Gastroesophageal sphincter (tissue), 4 donors: Measurements from ENCODE around the gene RCOR3. TPM values are rescaled to one million over a fixed set of nuclear protein-coding genes. Genes with fewer than 3 reads are reported as not detected.

Experiments used
- ATAC-seq: fragments of 150-250 bp; one replicate; pipeline ENCODE4 v1.9.1; 2016; ENCODE audit warnings: mild to moderate bottlenecking, moderate library complexity
- H3K27ac ChIP-seq, 4 donors: fragments of 200-600 bp; sonication (generic) in 3 of 4; 1 replicate in 3 of 4; 2 replicates in 1 of 4; pipeline ENCODE4 v1.5.1; 2016 to 2019
- H3K27me3 ChIP-seq: fragments of 200-600 bp; sonication (generic); one replicate; pipeline ENCODE4 v1.5.1; 2019
- H3K36me3 ChIP-seq, 2 donors: fragments of 200-600 bp; sonication (generic); one replicate each; pipeline ENCODE4 v1.5.1; 2019; ENCODE audit warnings: control low read depth in 1 of 2
- H3K4me1 ChIP-seq, 3 donors: fragments of 200-600 bp; sonication (generic); 1 replicate in 2 of 3; 2 replicates in 1 of 3; pipeline ENCODE4 v1.5.1; 2016 to 2019; ENCODE audit warnings: control low read depth in 2 of 3
- H3K4me3 ChIP-seq, 2 donors: fragments of 200-600 bp; sonication (generic); one replicate each; pipeline ENCODE4 v1.5.1; 2019; ENCODE audit warnings: mild to moderate bottlenecking in 1 of 2, moderate library complexity in 1 of 2
- H3K9me3 ChIP-seq, 3 donors: fragments of 200-600 bp; sonication (generic); one replicate each; pipeline ENCODE4 v1.5.1; 2017 to 2019; ENCODE audit warnings: control low read depth in 2 of 3
- EP300 ChIP-seq: sonication (generic); formaldehyde crosslinking; IDR thresholded peaks from one replicate; pipeline ENCODE4 v1.6.1; 2017; ENCODE audit warnings: antibody characterized with exemption, mild to moderate bottlenecking
- POLR2A ChIP-seq, 2 donors: fragments of 450-650 bp; IDR thresholded peaks; one replicate each; pipeline ENCODE4 v1.6.1; 2017; ENCODE audit warnings: antibody characterized with exemption in 2 of 2, mild to moderate bottlenecking in 2 of 2, moderate library complexity in 1 of 2
- POLR2AphosphoS5 ChIP-seq: sonication (generic); formaldehyde crosslinking; IDR thresholded peaks from one replicate; pipeline ENCODE4 v1.6.1; 2017; ENCODE audit warnings: antibody characterized with exemption
- WGBS, 2 donors: methylation state at CpG; one replicate each; pipeline ENCODE4 v1.1.5; 2018; ENCODE audit warnings: low coverage in 1 of 2; 5-methylcytosine and 5-hydroxymethylcytosine counted together
- total RNA-seq, 4 donors: library from RNA; depleted of rRNA; stranded (reverse); fragments of >200 nt; gene quantifications; one replicate each; pipeline ENCODE4 v1.1.0, GENCODE V29; 2016
- TF ChIP-seq, protein P1 (sequence below), 4 experiments: fragments of 200-600 bp in 2 of 4; fragments of 450-650 bp in 2 of 4; sonication (generic) in 1 of 4; IDR thresholded peaks; one replicate each; pipeline ENCODE4 v1.5.1; 2017 to 2019; ENCODE audit warnings: antibody characterized with exemption in 4 of 4, mild to moderate bottlenecking in 2 of 4, moderate library complexity in 2 of 4

The RCOR3 gene
- total RNA-seq, 4 donors from 2014 or later = 25.5 to 63.8 (median 36.8) TPM

DNA sequence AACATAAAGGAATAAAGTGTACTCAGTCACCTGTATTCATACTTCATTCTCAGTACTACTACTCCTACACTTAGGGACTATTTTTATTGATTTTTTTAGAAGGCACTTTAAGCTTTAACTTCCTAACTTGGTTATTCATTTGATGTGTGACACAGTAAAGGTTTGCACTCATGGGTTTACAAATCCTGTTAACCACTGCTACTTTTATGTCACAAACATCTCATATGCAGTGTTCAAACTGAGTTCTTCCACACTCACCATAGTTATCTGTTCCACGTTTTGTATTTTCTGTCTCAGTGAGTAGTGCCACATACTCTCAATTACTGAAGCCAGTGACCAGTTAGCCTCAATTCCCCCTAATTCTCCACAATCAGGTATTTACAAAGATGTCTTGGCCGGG lies 33.2 kb downstream of the RCOR3 start:
- Histone ChIP-seq H3K27ac (no peak overlapping the region), H3K9me3 (no peaks in the 10 kb centered on the region), H3K4me1 (peaks cover 0 to under 1% (median 0%) of the 10 kb centered on the region in 3 donors), H3K4me3 (no peak overlapping the region), H3K36me3 (peaks cover 19 to 90% of the 10 kb centered on the region in 2 donors), H3K27me3 (no peaks in the 10 kb centered on the region)
- WGBS, 2 donors = 82% methylated on average over 2 of the region's 2 CpGs; no CpG with 5 or more reads in 1 of the 2 donors
- TF ChIP-seq, protein P1, sequence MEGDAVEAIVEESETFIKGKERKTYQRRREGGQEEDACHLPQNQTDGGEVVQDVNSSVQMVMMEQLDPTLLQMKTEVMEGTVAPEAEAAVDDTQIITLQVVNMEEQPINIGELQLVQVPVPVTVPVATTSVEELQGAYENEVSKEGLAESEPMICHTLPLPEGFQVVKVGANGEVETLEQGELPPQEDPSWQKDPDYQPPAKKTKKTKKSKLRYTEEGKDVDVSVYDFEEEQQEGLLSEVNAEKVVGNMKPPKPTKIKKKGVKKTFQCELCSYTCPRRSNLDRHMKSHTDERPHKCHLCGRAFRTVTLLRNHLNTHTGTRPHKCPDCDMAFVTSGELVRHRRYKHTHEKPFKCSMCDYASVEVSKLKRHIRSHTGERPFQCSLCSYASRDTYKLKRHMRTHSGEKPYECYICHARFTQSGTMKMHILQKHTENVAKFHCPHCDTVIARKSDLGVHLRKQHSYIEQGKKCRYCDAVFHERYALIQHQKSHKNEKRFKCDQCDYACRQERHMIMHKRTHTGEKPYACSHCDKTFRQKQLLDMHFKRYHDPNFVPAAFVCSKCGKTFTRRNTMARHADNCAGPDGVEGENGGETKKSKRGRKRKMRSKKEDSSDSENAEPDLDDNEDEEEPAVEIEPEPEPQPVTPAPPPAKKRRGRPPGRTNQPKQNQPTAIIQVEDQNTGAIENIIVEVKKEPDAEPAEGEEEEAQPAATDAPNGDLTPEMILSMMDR (IDR thresholded peaks at IDR 0.05) = no peak
- no peak for TF ChIP-seq POLR2AphosphoS5
- no peak for TF ChIP-seq EP300
- no peak for TF ChIP-seq POLR2A (IDR thresholded peaks at IDR 0.05)
- no peak for ATAC-seq

DNA sequence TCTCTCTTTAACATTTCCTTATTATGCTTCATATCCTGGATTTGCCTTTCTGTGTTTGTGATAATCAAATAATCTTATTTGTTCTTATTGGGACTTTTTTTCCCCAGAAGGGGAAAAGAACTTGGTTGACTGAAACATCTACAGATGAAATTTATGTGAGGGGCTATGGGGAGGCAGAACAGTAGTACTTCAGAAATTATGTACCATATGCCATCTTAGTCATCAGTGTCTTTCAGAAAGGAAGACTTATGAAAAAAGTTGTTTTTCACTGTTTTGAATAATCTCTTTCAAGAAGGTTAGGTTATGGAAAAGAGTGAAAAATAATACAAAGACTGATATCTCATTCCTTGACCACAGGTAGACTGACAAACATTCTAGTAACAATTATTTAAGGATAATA lies 37.2 kb downstream of the RCOR3 start:
- no peaks in the 10 kb centered on the region for H3K4me1 ChIP-seq
- no peak overlapping the region for H3K4me3 ChIP-seq
- H3K9me3 ChIP-seq = no peaks in the 10 kb centered on the region
- H3K27me3 ChIP-seq = no peaks in the 10 kb centered on the region
- H3K36me3 ChIP-seq = peaks cover 11 to 93% of the 10 kb centered on the region in 2 donors
- no peak for ATAC-seq
- TF ChIP-seq POLR2A (IDR thresholded peaks at IDR 0.05) = no peak
- no peak for TF ChIP-seq POLR2AphosphoS5
- TF ChIP-seq EP300 = no peak
- TF ChIP-seq, protein P1 (IDR thresholded peaks at IDR 0.05) = no peak
- no peak overlapping the region for H3K27ac ChIP-seq

DNA sequence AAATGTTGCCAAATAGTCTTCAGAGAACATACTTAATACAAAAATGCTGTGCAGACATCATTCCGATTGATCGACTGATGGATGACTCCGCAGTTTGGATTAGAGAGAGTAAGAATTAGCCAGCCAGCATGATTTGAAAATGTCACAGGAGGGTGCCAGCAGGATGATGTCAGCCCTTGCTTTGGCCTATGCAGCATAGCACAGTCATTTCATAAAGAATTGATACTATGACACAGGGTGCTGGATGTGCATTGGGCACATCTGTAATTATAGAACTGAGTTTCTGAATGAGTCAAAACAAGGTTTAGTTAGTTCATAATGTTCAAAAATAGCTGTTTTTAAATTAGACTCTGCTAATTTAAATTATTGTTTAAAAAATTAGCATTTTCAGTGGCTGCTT lies 45.9 kb downstream of the RCOR3 start:
- Histone ChIP-seq H3K4me1 (peaks cover 0 to 3% (median 0%) of the 10 kb centered on the region in 3 donors), H3K27ac (no peak overlapping the region), H3K4me3 (no peak overlapping the region), H3K36me3 (peaks cover 4 to 51% of the 10 kb centered on the region in 2 donors), H3K9me3 (no peaks in the 10 kb centered on the region), H3K27me3 (no peaks in the 10 kb centered on the region)
- no peak for ATAC-seq
- 69 to 100% methylated on average over 2 to 3 of the region's 3 CpGs for WGBS, 2 donors
- TF ChIP-seq EP300 = no peak
- TF ChIP-seq POLR2A (IDR thresholded peaks at IDR 0.05) = no peak
- TF ChIP-seq, protein P1 (IDR thresholded peaks at IDR 0.05) = no peak
- no peak for TF ChIP-seq POLR2AphosphoS5

DNA sequence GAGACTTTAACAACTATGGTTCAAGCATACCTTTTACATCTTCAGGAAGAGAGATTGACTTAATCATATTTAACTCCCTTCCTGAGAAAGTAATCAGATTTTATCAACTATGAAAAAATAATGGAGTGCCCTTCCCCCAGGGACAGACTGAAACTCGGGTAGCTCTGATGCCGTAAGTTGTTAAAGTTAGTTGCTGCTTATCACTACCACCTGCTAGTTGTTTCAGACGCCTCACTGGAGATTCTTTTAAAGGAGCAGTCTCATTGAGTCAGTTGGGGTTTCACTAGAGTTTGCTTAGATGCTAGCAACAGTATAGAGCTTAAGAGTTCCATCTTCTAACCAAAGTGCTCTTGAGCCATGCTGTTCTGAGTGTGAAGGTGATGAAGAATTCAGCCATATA lies 50.5 kb downstream of the RCOR3 start:
- peaks cover 0 to 3% (median 0%) of the 10 kb centered on the region in 3 donors for H3K4me1 ChIP-seq
- no peaks in the 10 kb centered on the region for H3K27me3 ChIP-seq
- TF ChIP-seq, protein P1 (IDR thresholded peaks at IDR 0.05) = no peak
- TF ChIP-seq EP300 (no peak), POLR2AphosphoS5 (no peak), POLR2A (IDR thresholded peaks at IDR 0.05) (no peak)
- no peak overlapping the region for H3K4me3 ChIP-seq
- 77 to 86% methylated on average over 3 of the region's 3 CpGs for WGBS, 2 donors
- no peak for ATAC-seq
- H3K9me3 ChIP-seq = no peaks in the 10 kb centered on the region
- H3K36me3 ChIP-seq = peaks cover 0 to 44% of the 10 kb centered on the region in 2 donors
- no peak overlapping the region for H3K27ac ChIP-seq

DNA sequence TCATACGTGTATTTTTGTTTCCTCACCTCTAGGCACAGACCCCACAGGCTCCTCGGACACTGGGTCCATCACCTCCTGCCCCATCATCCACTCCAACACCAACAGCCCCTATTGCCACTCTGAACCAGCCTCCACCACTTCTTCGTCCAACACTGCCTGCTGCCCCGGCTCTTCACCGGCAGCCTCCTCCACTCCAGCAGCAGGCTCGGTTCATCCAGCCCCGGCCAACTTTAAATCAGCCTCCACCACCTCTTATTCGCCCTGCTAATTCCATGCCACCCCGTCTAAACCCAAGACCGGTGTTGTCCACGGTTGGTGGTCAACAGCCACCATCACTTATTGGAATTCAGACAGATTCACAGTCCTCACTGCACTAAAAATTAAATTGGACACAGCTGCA lies 54.2 kb downstream of the RCOR3 start:
- Histone ChIP-seq H3K27ac (no peak overlapping the region), H3K36me3 (peaks cover 0 to 57% of the 10 kb centered on the region in 2 donors), H3K4me1 (no peaks in the 10 kb centered on the region), H3K4me3 (no peak overlapping the region), H3K9me3 (no peaks in the 10 kb centered on the region), H3K27me3 (no peaks in the 10 kb centered on the region)
- ATAC-seq = no peak
- WGBS, 2 donors = 89 to 95% methylated on average over 7 to 8 of the region's 11 CpGs
- TF ChIP-seq, protein P1 (IDR thresholded peaks at IDR 0.05) = no peak
